Measurements from ENCODE around the gene LRMDA.

The LRMDA gene

GRCh38 chr10:75456122-75456521 is 24.7 kb downstream of the LRMDA start:
- no peak for TF ChIP-seq ZNF274 (IDR thresholded peaks at IDR 0.05; ENCODE audit: low read length)
- TF ChIP-seq ZNF274 (tag by site-specific recombination; IDR thresholded peaks at IDR 0.05; ENCODE audit: borderline replicate concordance): no peak
- no peak for TF ChIP-seq ZNF837 (tag by site-specific recombination; IDR thresholded peaks at IDR 0.05)
- no peak for TF ChIP-seq ZSCAN5A (tag by site-specific recombination; IDR thresholded peaks at IDR 0.05)
- TF ChIP-seq ZEB2 (tag by site-specific recombination; IDR thresholded peaks at IDR 0.05): no peak
- no peak for TF ChIP-seq GFI1B (tag by site-specific recombination; IDR thresholded peaks at IDR 0.05)
- TF ChIP-seq ZNF18 (tag by site-specific recombination; IDR thresholded peaks at IDR 0.05): 0 out of 2 replicates have a peak, but pooled peaks have one; percentile 17
- no peak for TF ChIP-seq ZNF473 (tag by site-specific recombination; IDR thresholded peaks at IDR 0.05)
- no peak for TF ChIP-seq INSM2 (tag by site-specific recombination; IDR thresholded peaks at IDR 0.05)
- TF ChIP-seq ZNF830 (tag by site-specific recombination; IDR thresholded peaks at IDR 0.05; ENCODE audit: low read depth): no peak
- Histone ChIP-seq H3K9me3 (ENCODE audit: control insufficient read depth, insufficient read depth, low read depth, low read length) (no peaks in the 10 kb centered on the region), H3K27ac (ENCODE audit: extremely low read depth, low read depth, low read length) (no peak overlapping the region), H3K36me3 (ENCODE audit: control insufficient read depth in 2 of 2, insufficient read depth in 1 of 2, low read length in 2 of 2) (no peaks in the 10 kb centered on the region), H3K4me3 (ENCODE audit: low read depth, low read length) (no peak overlapping the region), H3K4me1 (ENCODE audit: control insufficient read depth, insufficient read depth, low read length) (peaks cover 6% of the 10 kb centered on the region)
- ChIA-PET CTCF (no interaction called here), POLR2A (no interaction called here)

GRCh38 chr10:75460059-75460458 is 28.6 kb downstream of the LRMDA start:
- no peaks in the 10 kb centered on the region for H3K36me3 ChIP-seq (ENCODE audit: control insufficient read depth in 2 of 2, insufficient read depth in 1 of 2, low read length in 2 of 2)
- H3K4me1 ChIP-seq (ENCODE audit: control insufficient read depth, insufficient read depth, low read length): peaks cover 3% of the 10 kb centered on the region
- H3K4me3 ChIP-seq (ENCODE audit: low read depth, low read length): no peak overlapping the region
- H3K27ac ChIP-seq (ENCODE audit: extremely low read depth, low read depth, low read length): no peak overlapping the region
- no peaks in the 10 kb centered on the region for H3K9me3 ChIP-seq (ENCODE audit: control insufficient read depth, insufficient read depth, low read depth, low read length)
- CTCF ChIA-PET: no interaction called here
- POLR2A ChIA-PET: no interaction called here
- TF ChIP-seq PRDM10 (tag by site-specific recombination; IDR thresholded peaks at IDR 0.05) (no peak), ZNF639 (tag by site-specific recombination; IDR thresholded peaks at IDR 0.05) (no peak), ZNF114 (tag by site-specific recombination; IDR thresholded peaks at IDR 0.05) (no peak), ZNF518A (tag by site-specific recombination; conservative IDR thresholded peaks at IDR 0.05; ENCODE audit: low read depth) (no peak), ZNF221 (tag by site-specific recombination; IDR thresholded peaks at IDR 0.05; ENCODE audit: borderline replicate concordance) (no peak), ZNF596 (tag by site-specific recombination; IDR thresholded peaks at IDR 0.05) (no peak), ZNF529 (tag by site-specific recombination; IDR thresholded peaks at IDR 0.05; ENCODE audit: insufficient replicate concordance) (no peak), ZSCAN5A (tag by site-specific recombination; IDR thresholded peaks at IDR 0.05) (no peak), SCRT2 (tag by site-specific recombination; IDR thresholded peaks at IDR 0.05) (no peak), KLF1 (tag by site-specific recombination; IDR thresholded peaks at IDR 0.05) (no peak)
